Measurements from ENCODE around the gene RAB22A. TPM values are rescaled to one million over a fixed set of nuclear protein-coding genes. Genes with fewer than 3 reads are reported as not detected.

The RAB22A gene
- total RNA-seq, 1 donor from 2014 or later = 24.2 TPM

GRCh38 chr20:58268421-58268821 is 41.1 kb upstream of the RAB22A start:
- Histone ChIP-seq H3K4me1 (no peaks in the 10 kb centered on the region), H3K27me3 (no peaks in the 10 kb centered on the region), H3K27ac (no peak overlapping the region), H3K4me3 (no peak overlapping the region), H3K36me3 (peaks cover 39% of the 10 kb centered on the region), H3K9me3 (no peaks in the 10 kb centered on the region)
- no peak for DNase-seq
- peak; percentile 63 for ATAC-seq
- no peak for TF ChIP-seq CTCF (IDR thresholded peaks at IDR 0.05)
- intact Hi-C loops (cut with DNase I) = no loop called here

GRCh38 chr20:58268936-58269619 is 40.4 kb upstream of the RAB22A start:
- TF ChIP-seq CTCF (IDR thresholded peaks at IDR 0.05) = no peak
- peaks cover 33% of the 10 kb centered on the region for H3K36me3 ChIP-seq
- peaks cover under 1% of the 10 kb centered on the region for H3K9me3 ChIP-seq
- DNase-seq (no peak), ATAC-seq (no peak)
- intact Hi-C loops (cut with DNase I) = no loop called here
- H3K4me3 ChIP-seq = no peak overlapping the region
- H3K4me1 ChIP-seq = no peaks in the 10 kb centered on the region
- H3K27me3 ChIP-seq = no peaks in the 10 kb centered on the region
- H3K27ac ChIP-seq = no peak overlapping the region

- intact Hi-C loops (cut with DNase I) = no loop called here
- H3K4me1 ChIP-seq = no peaks in the 10 kb centered on the region
- H3K27ac ChIP-seq = no peak overlapping the region
- no peaks in the 10 kb centered on the region for H3K27me3 ChIP-seq
- no peak for TF ChIP-seq CTCF (IDR thresholded peaks at IDR 0.05)
- ATAC-seq (no peak), DNase-seq (no peak)
- H3K36me3 ChIP-seq = peaks cover 25% of the 10 kb centered on the region
- H3K9me3 ChIP-seq = peaks cover 5% of the 10 kb centered on the region
- H3K4me3 ChIP-seq = no peak overlapping the region
Measured at GRCh38 chr20:58271606-58272351, 37.7 kb upstream of the RAB22A start.

GRCh38 chr20:58274384-58274783 is 35.1 kb upstream of the RAB22A start:
- ATAC-seq = no peak
- no peak for TF ChIP-seq CTCF (IDR thresholded peaks at IDR 0.05)
- no peaks in the 10 kb centered on the region for H3K4me1 ChIP-seq
- H3K27ac ChIP-seq = no peak overlapping the region
- H3K9me3 ChIP-seq = peaks cover 5% of the 10 kb centered on the region
- no peak overlapping the region for H3K4me3 ChIP-seq
- no peak for DNase-seq
- H3K27me3 ChIP-seq = no peaks in the 10 kb centered on the region
- peaks cover 25% of the 10 kb centered on the region for H3K36me3 ChIP-seq
- intact Hi-C loops (cut with DNase I) = no loop called here

GRCh38 chr20:58277107-58277506 is 32.4 kb upstream of the RAB22A start:
- ATAC-seq = no peak
- Histone ChIP-seq H3K27me3 (no peaks in the 10 kb centered on the region), H3K4me3 (no peak overlapping the region), H3K4me1 (no peaks in the 10 kb centered on the region), H3K27ac (no peak overlapping the region), H3K36me3 (peaks cover 2% of the 10 kb centered on the region), H3K9me3 (peaks cover 5% of the 10 kb centered on the region)
- intact Hi-C loops (cut with DNase I) = no loop called here
- DNase-seq = no peak
- no peak for TF ChIP-seq CTCF (IDR thresholded peaks at IDR 0.05)

All from upper lobe of right lung (tissue), 1 donor.